ENCODE data around the gene RPS6KA1.
"Not testable (repeated sequence)": the region's sequence is repeated elsewhere in the genome, so short reads cannot be mapped to it uniquely, and the experiment has no call there.

The RPS6KA1 gene

GRCh38 chr1:26529655-26530409 lies at the start of gene RPS6KA1:
RPS6KA1 (plus strand) TSS chr1:26529761; CDS start chr1:26529921, 160 bp downstream.
- in situ Hi-C loops (cut with HindIII; ENCODE audit: low sequenced_read_pairs), result no loop called here

GRCh38 chr1:26482921-26483320 lies 46.6 kb upstream of the RPS6KA1 start:
- in situ Hi-C loops (cut with HindIII; ENCODE audit: low sequenced_read_pairs), result no loop called here

- in situ Hi-C loops (cut with HindIII; ENCODE audit: low sequenced_read_pairs), result no loop called here
Measured at GRCh38 chr1:26483980-26484379, 45.6 kb upstream of the RPS6KA1 start.

- in situ Hi-C loops (cut with HindIII; ENCODE audit: low sequenced_read_pairs), result no loop called here
Measured at GRCh38 chr1:26490155-26490554, 39.4 kb upstream of the RPS6KA1 start.

GRCh38 chr1:26493267-26493666 lies 36.3 kb upstream of the RPS6KA1 start:
- in situ Hi-C loops (cut with HindIII; ENCODE audit: low sequenced_read_pairs), result no loop called here

- in situ Hi-C loops (cut with HindIII; ENCODE audit: low sequenced_read_pairs), result no loop called here
Measured at GRCh38 chr1:26493938-26494337, 35.6 kb upstream of the RPS6KA1 start.

GRCh38 chr1:26496861-26497260 lies 32.7 kb upstream of the RPS6KA1 start:
- in situ Hi-C loops (cut with HindIII; ENCODE audit: low sequenced_read_pairs), result no loop called here

- in situ Hi-C loops (cut with HindIII; ENCODE audit: low sequenced_read_pairs), result no loop called here
Measured at GRCh38 chr1:26498894-26499293, 30.7 kb upstream of the RPS6KA1 start.

- in situ Hi-C loops (cut with HindIII; ENCODE audit: low sequenced_read_pairs), result no loop called here
Measured at GRCh38 chr1:26500488-26501175, 28.9 kb upstream of the RPS6KA1 start.

- in situ Hi-C loops (cut with HindIII; ENCODE audit: low sequenced_read_pairs), result not testable (repeated sequence)
Measured at GRCh38 chr1:26510711-26511110, 18.9 kb upstream of the RPS6KA1 start.

GRCh38 chr1:26515836-26516235 lies 13.7 kb upstream of the RPS6KA1 start:
- in situ Hi-C loops (cut with HindIII; ENCODE audit: low sequenced_read_pairs), result not testable (repeated sequence)

- in situ Hi-C loops (cut with HindIII; ENCODE audit: low sequenced_read_pairs), result no loop called here
Measured at GRCh38 chr1:26516987-26517765, 12.4 kb upstream of the RPS6KA1 start.

- in situ Hi-C loops (cut with HindIII; ENCODE audit: low sequenced_read_pairs), result no loop called here
Measured at GRCh38 chr1:26517766-26518049, 11.9 kb upstream of the RPS6KA1 start.

- in situ Hi-C loops (cut with HindIII; ENCODE audit: low sequenced_read_pairs), result no loop called here
Measured at GRCh38 chr1:26518355-26518754, 11.2 kb upstream of the RPS6KA1 start.

GRCh38 chr1:26520339-26520738 lies 9.2 kb upstream of the RPS6KA1 start:
- in situ Hi-C loops (cut with HindIII; ENCODE audit: low sequenced_read_pairs), result no loop called here

- in situ Hi-C loops (cut with HindIII; ENCODE audit: low sequenced_read_pairs), result no loop called here
Measured at GRCh38 chr1:26521669-26522030, 7.9 kb upstream of the RPS6KA1 start.

- in situ Hi-C loops (cut with HindIII; ENCODE audit: low sequenced_read_pairs), result no loop called here
Measured at GRCh38 chr1:26522073-26522472, 7.5 kb upstream of the RPS6KA1 start.

GRCh38 chr1:26524181-26524580 lies 5.4 kb upstream of the RPS6KA1 start:
- in situ Hi-C loops (cut with HindIII; ENCODE audit: low sequenced_read_pairs), result no loop called here

GRCh38 chr1:26526287-26526686 lies 3.3 kb upstream of the RPS6KA1 start:
- in situ Hi-C loops (cut with HindIII; ENCODE audit: low sequenced_read_pairs), result no loop called here

- in situ Hi-C loops (cut with HindIII; ENCODE audit: low sequenced_read_pairs), result no loop called here
Measured at GRCh38 chr1:26529405-26529654, 231 bp upstream of the RPS6KA1 start.

- in situ Hi-C loops (cut with HindIII; ENCODE audit: low sequenced_read_pairs), result no loop called here
Measured at GRCh38 chr1:26530410-26530894, 891 bp downstream of the RPS6KA1 start.

Data from endothelial cell of hepatic sinusoid (primary cell).